GM06990 (cell line): ENCODE measurements around the gene HS6ST2.

Source experiments
- DNase-seq: peaks from one replicate; pipeline ENCODE4 v3.0.0-alpha.2; 2011; ENCODE audit not compliant: insufficient read length; ENCODE audit errors: extremely low read depth
- H3K27me3 ChIP-seq: replicated peaks from 2 replicates; pipeline ENCODE4 v1.6.0; 2011; ENCODE audit warnings: low read length; ENCODE audit not compliant: control insufficient read depth, insufficient read depth
- H3K36me3 ChIP-seq: 2 replicates; pipeline ENCODE4 v1.5.1; 2011; ENCODE audit warnings: low read length; ENCODE audit not compliant: control insufficient read depth, insufficient read depth
- H3K4me3 ChIP-seq: replicated peaks from 2 replicates; pipeline ENCODE4 v1.5.1; 2011; ENCODE audit warnings: low read depth, mild to moderate bottlenecking, control low read depth, low read length
- TF ChIP-seq, protein P1 (sequence below): IDR thresholded peaks from 2 replicates; pipeline ENCODE4 v1.5.1; 2011; ENCODE audit warnings: low read length, control low read depth, mild to moderate bottlenecking, inconsistent platforms; ENCODE audit not compliant: insufficient read depth, poor library complexity, severe bottlenecking

Gene HS6ST2

DNA sequence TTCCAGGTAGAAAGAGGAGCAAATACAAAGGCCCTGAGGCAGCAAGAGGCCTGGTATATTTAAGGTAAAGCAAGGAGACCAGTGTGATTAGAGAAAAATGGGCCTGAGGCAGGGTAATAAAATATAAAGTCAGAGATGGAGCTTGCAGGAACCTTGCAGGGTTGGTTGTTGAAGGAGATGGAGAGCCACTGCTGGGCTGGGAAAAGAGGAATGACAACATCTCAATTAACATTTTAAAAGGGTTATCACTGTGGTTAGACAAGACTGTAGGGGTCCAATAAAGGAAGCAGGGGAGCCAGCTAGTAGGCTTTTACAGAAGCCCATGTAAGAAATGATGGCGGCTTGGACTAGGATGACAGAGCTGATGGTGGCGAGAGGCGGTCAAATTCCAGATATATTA is 264.0 kb downstream of the HS6ST2 start:
- DNase-seq: no peak
- TF ChIP-seq, protein P1, sequence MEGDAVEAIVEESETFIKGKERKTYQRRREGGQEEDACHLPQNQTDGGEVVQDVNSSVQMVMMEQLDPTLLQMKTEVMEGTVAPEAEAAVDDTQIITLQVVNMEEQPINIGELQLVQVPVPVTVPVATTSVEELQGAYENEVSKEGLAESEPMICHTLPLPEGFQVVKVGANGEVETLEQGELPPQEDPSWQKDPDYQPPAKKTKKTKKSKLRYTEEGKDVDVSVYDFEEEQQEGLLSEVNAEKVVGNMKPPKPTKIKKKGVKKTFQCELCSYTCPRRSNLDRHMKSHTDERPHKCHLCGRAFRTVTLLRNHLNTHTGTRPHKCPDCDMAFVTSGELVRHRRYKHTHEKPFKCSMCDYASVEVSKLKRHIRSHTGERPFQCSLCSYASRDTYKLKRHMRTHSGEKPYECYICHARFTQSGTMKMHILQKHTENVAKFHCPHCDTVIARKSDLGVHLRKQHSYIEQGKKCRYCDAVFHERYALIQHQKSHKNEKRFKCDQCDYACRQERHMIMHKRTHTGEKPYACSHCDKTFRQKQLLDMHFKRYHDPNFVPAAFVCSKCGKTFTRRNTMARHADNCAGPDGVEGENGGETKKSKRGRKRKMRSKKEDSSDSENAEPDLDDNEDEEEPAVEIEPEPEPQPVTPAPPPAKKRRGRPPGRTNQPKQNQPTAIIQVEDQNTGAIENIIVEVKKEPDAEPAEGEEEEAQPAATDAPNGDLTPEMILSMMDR: no peak
- Histone ChIP-seq H3K27me3 (no peaks in the 10 kb centered on the region; the same call in 1 of the 2 replicates), H3K4me3 (no peak overlapping the region), H3K36me3 (no peaks in the 10 kb centered on the region)

DNA sequence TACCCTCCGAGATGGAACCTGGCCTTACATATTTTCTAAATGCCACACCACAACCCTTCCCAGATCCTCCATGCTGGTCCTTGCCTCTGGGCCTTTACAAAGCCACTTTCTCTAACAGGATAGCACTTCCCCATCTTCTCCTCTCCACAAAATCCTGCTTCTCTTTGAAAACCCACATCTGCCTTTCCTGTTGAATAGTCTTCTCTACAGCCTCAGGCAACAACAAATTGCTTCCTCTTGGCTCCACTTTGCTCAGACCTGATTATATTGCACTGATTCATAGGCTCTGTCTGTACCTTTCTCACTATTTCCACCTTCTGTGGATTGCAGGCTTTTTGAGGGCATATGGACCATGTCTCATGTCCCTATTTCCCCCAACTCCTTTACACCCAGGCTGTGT is 265.9 kb downstream of the HS6ST2 start:
- Histone ChIP-seq H3K4me3 (no peak overlapping the region), H3K36me3 (no peaks in the 10 kb centered on the region), H3K27me3 (no peaks in the 10 kb centered on the region; the same call in 1 of the 2 replicates)
- no peak for DNase-seq
- TF ChIP-seq, protein P1: no peak

DNA sequence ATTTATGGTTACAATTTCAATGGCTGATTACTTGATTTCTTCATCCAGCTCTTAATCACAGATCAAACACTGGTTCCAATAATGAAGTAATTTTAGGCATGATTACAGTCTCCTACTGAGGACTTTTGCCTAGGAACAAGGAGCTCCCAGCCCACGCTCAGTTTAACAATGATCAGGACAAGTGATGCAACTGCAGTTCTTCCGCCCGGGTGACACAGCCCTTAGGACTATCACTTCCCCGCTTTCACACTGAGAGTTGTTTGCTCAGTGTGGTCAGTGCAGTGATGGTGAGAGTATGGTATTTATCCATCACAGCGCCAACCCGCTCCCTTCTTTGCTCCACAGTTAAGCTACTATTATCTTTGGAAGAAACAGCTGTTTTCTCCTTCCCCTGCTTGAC is 266.4 kb downstream of the HS6ST2 start:
- DNase-seq: no peak
- Histone ChIP-seq H3K27me3 (no peaks in the 10 kb centered on the region; the same call in 1 of the 2 replicates), H3K4me3 (no peak overlapping the region), H3K36me3 (no peaks in the 10 kb centered on the region)
- TF ChIP-seq, protein P1: no peak

DNA sequence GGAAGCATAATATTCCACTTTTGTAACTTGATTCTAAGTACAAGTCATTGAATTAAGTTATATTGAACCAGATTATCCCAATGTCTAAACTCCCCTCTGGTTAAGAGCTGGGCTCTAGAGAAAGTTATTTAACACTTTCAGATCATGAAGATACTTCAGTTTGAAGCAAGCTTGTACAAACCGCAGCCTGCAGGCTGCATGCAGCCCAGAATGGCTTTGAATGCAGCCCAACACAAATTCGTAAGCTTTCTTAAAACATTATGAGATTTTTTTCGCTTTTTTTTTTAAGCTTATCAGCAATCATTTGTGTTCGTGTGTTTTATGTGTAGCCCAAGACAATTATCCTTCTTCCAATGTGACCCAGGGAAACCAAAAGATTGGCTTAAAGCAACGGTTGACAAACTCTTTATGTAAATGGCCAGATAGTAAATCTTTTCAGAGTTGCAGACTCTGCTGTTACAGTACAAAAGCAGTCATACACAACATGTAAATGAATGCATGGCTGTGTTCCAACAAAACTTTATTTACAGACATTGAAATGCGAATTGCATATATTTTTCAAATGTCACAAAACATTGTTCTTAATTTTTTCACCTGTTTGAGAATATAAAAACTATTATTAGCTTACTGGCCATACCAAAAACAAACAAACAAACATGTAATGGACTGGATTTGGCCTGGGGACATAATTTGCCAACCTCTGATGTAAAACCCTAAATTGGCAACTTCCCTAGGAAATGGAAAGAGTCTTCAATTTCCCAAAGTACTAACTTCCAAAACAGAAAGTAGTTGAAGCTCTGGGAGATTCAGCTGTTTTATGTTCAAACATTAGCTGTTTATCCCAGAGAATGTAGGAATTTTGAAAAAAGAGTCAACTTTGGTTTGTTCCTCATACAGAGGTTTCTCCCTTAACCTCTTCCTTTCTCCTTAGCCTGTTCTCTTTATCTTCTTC is 268.5 kb downstream of the HS6ST2 start:
- Histone ChIP-seq H3K27me3 (no peaks in the 10 kb centered on the region; the same call in 1 of the 2 replicates), H3K4me3 (no peak overlapping the region), H3K36me3 (no peaks in the 10 kb centered on the region)
- DNase-seq: no peak
- TF ChIP-seq, protein P1: no peak

DNA sequence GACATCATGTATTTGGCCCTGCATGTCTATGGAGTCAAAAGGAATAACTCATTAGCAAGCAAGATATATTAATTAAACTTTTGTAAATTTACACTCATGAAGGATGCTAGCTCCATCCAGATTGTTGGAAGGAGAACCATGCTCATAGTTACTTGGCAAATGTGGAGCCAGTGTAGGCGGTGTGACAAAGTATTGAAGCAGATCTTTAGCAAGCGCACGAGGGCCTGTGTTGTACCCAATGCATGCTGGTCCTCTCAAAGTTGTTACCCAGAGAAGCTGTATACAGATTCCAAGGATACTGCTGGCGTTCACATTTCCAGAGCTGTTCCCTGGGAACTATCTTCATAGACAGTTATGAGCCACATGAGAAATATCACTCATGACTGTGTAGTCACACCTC is 273.2 kb downstream of the HS6ST2 start:
- H3K27me3 ChIP-seq: no peaks in the 10 kb centered on the region
- H3K36me3 ChIP-seq: no peaks in the 10 kb centered on the region
- no peak for DNase-seq
- H3K4me3 ChIP-seq: no peak overlapping the region
- TF ChIP-seq, protein P1: no peak
